ENCODE measurements around the gene SLC22A23. TPM values are rescaled to one million over a fixed set of nuclear protein-coding genes. Genes with fewer than 3 reads are reported as not detected.

The SLC22A23 gene
- total and polyA plus RNA-seq, 2 of the 4 experiments (the other 2 are of a cell fraction): 0.72 to 1.6 TPM

GRCh38 chr6:3410385-3411360 lies 46.2 kb downstream of the SLC22A23 start:
- Histone ChIP-seq H3K27me3 (ENCODE audit: control insufficient read depth, insufficient read depth, low read length) (peaks cover 15% of the 10 kb centered on the region), H2BK120ac (ENCODE audit: low read depth, low read length) (no peak overlapping the region), H4K8ac (ENCODE audit: low read depth in 2 of 2, low read length in 2 of 2) (no peak overlapping the region), H3K23ac (ENCODE audit: low read depth, low read length) (no peak overlapping the region), H3K36me3 (ENCODE audit: control insufficient read depth, insufficient read depth, low read length) (no peaks in the 10 kb centered on the region), H3K18ac (ENCODE audit: low read depth, low read length) (no peak overlapping the region), H3K4ac (ENCODE audit: low read depth, low read length) (no peak overlapping the region), H4K91ac (ENCODE audit: insufficient read depth, low read depth, low read length) (no peak overlapping the region), H3K27ac (ENCODE audit: insufficient read depth, low read length) (no peak overlapping the region), H3K4me3 (ENCODE audit: insufficient read depth, low read depth, low read length) (no peak overlapping the region), H4K20me1 (ENCODE audit: insufficient read depth, low read length) (no peaks in the 10 kb centered on the region), H2BK15ac (ENCODE audit: low read depth, low read length) (no peak overlapping the region), H2BK20ac (ENCODE audit: low read depth, low read length) (no peak overlapping the region), H3K56ac (ENCODE audit: extremely low read depth, insufficient read depth, low read length) (no peak overlapping the region), H2AK5ac (ENCODE audit: low read depth, low read length) (no peak overlapping the region), H3K14ac (replicated peaks; ENCODE audit: low read depth, low read length) (no peak overlapping the region), H3K4me2 (ENCODE audit: low read depth, low read length) (no peak overlapping the region), H3K9ac (ENCODE audit: low read depth, low read length) (no peak overlapping the region), H3K9me1 (ENCODE audit: insufficient read depth, low read length) (no peaks in the 10 kb centered on the region), H2AFZ (replicated peaks; ENCODE audit: low read length, poor library complexity) (peak overlapping the region; percentile 12), H2AK9ac (replicated peaks; ENCODE audit: low read depth, low read length, poor library complexity) (no peak overlapping the region), H3K4me1 (ENCODE audit: control insufficient read depth, insufficient read depth, low read length) (no peaks in the 10 kb centered on the region), H2BK5ac (ENCODE audit: low read depth, low read length, poor library complexity, severe bottlenecking) (no peak overlapping the region), H4K5ac (ENCODE audit: low read depth, low read length) (no peak overlapping the region), H3K79me1 (ENCODE audit: low read depth in 1 of 2, low read length in 2 of 2) (no peaks in the 10 kb centered on the region), H3K9me3 (ENCODE audit: control insufficient read depth, insufficient read depth, low read length) (peaks cover 7% of the 10 kb centered on the region)
- whole genome bisulfite sequencing, 2 experiments (ENCODE audit: extremely low coverage in 2 of 2, insufficient read length in 1 of 2): 100% methylated on average over 1 of the region's 15 CpGs; no CpG with 5 or more reads in 1 of the 2 experiments
- POLR2A ChIA-PET (ENCODE audit: unreplicated experiment): no interaction called here
- BruUV-seq (replicated peaks): no TSS peak
- intact Hi-C loops (cut with micrococcal nuclease) (loop anchor here (1.0 to 10.0 kb wide), 3 partner anchors 128 to 584 kb away; no protein-coding TSS in a partner anchor), in situ Hi-C loops (cut with MboI; ENCODE audit: low sequenced_read_pairs) (loop anchor here (5.0 kb wide), 1 partner anchor 322 kb away; no protein-coding TSS in a partner anchor), dilution Hi-C loops (cut with HindIII; ENCODE audit: low sequenced_read_pairs, unreplicated experiment) (no loop called here)
- DNase-seq (peak; percentile 57), ATAC-seq (ENCODE audit: low read depth) (peak; percentile 62)
- CTCF ChIA-PET: interaction anchor here (0.8 to 1.1 kb wide), 7 partner anchors 9 to 568 kb away, joined by 3 to 4 read pairs (median 3); no protein-coding TSS in a partner anchor
- TF ChIP-seq ELK1 (IDR thresholded peaks at IDR 0.05; ENCODE audit: borderline replicate concordance, low read depth, low read length): no peak
- TF ChIP-seq CTCF (conservative IDR thresholded peaks at IDR 0.05; ENCODE audit: low read depth, low read length): peak; percentile 66
- peak; percentile 72 for TF ChIP-seq RAD21 (IDR thresholded peaks at IDR 0.05; ENCODE audit: low read length)
- TF ChIP-seq USF2 (IDR thresholded peaks at IDR 0.05; ENCODE audit: low read depth, low read length): no peak
- TF ChIP-seq POLR2A (IDR thresholded peaks at IDR 0.05; ENCODE audit: low read depth, low read length): no peak
- no peak for TF ChIP-seq MXI1 (IDR thresholded peaks at IDR 0.05; ENCODE audit: borderline replicate concordance, low read depth, low read length)
- TF ChIP-seq MAFK (IDR thresholded peaks at IDR 0.05; ENCODE audit: low read depth, low read length): no peak
- no peak for TF ChIP-seq NFE2L2 (IDR thresholded peaks at IDR 0.05; ENCODE audit: low read depth, low read length)
- TF ChIP-seq CHD1 (IDR thresholded peaks at IDR 0.05; ENCODE audit: low read depth, low read length): no peak
- TF ChIP-seq RCOR1 (IDR thresholded peaks at IDR 0.05; ENCODE audit: insufficient replicate concordance, low read length): no peak
- no peak for TF ChIP-seq BHLHE40 (IDR thresholded peaks at IDR 0.05; ENCODE audit: low read depth, low read length)
- peak; percentile 70 for TF ChIP-seq SMC3 (IDR thresholded peaks at IDR 0.05; ENCODE audit: low read depth, low read length)
- TF ChIP-seq FOS (IDR thresholded peaks at IDR 0.05; ENCODE audit: low read depth, low read length): no peak
- TF ChIP-seq MAZ (IDR thresholded peaks at IDR 0.05; ENCODE audit: borderline replicate concordance, low read depth, low read length): no peak
